Osteoblast (primary cell): Measurements from ENCODE around the gene DENND6B. TPM values are rescaled to one million over a fixed set of nuclear protein-coding genes. Genes with fewer than 3 reads are reported as not detected.

Experiments
- DNase-seq: peaks from one replicate; pipeline ENCODE4 v3.0.0; 2011; ENCODE audit warnings: low spot score, mixed read lengths; ENCODE audit not compliant: insufficient read length; ENCODE audit errors: missing footprints
- H2AFZ ChIP-seq: 2 replicates; pipeline ENCODE4 v1.6.0; 2011; ENCODE audit warnings: mild to moderate bottlenecking, low read length
- H3K27ac ChIP-seq: 2 replicates; pipeline ENCODE4 v1.5.1; 2011; ENCODE audit warnings: mild to moderate bottlenecking, low read depth, low read length, moderate library complexity
- H3K27me3 ChIP-seq: 2 replicates; pipeline ENCODE4 v1.6.0; 2012; ENCODE audit warnings: mild to moderate bottlenecking, control low read depth, inconsistent platforms, low read length, moderate library complexity; ENCODE audit not compliant: insufficient read depth
- H3K36me3 ChIP-seq: 2 replicates; pipeline ENCODE4 v1.5.1; 2011; ENCODE audit warnings: mild to moderate bottlenecking, low read length, control low read depth, moderate library complexity; ENCODE audit not compliant: insufficient read depth
- H3K4me1 ChIP-seq: 2 replicates; pipeline ENCODE4 v1.5.1; 2011; ENCODE audit warnings: mild to moderate bottlenecking, low read length, control low read depth, moderate library complexity; ENCODE audit not compliant: insufficient read depth
- H3K4me2 ChIP-seq: 2 replicates; pipeline ENCODE4 v1.6.0; 2011; ENCODE audit warnings: mild to moderate bottlenecking, low read length; ENCODE audit not compliant: insufficient read depth
- H3K4me3 ChIP-seq: fragments of 200-600 bp; sonication (generic); 3 replicates; pipeline ENCODE4 v1.5.1; 2012; ENCODE audit warnings: mild to moderate bottlenecking, low read length, inconsistent platforms; ENCODE audit not compliant: insufficient read depth
- H3K79me2 ChIP-seq: 2 replicates; pipeline ENCODE4 v1.6.0; 2012; ENCODE audit warnings: mild to moderate bottlenecking, low read length, control low read depth, inconsistent platforms; ENCODE audit not compliant: insufficient read depth
- H3K9me3 ChIP-seq: 2 replicates; pipeline ENCODE4 v1.5.1; 2011; ENCODE audit warnings: low read depth, low read length, control low read depth
- H4K20me1 ChIP-seq: 2 replicates; pipeline ENCODE4 v1.6.0; 2012; ENCODE audit warnings: mild to moderate bottlenecking, low read length, control low read depth; ENCODE audit not compliant: insufficient read depth
- CTCF ChIP-seq: IDR thresholded peaks from 2 replicates; pipeline ENCODE4 v1.5.1; 2011; ENCODE audit warnings: mild to moderate bottlenecking, low read depth, low read length, moderate library complexity; ENCODE audit errors: extremely low read depth
- total RNA-seq: library from RNA; depleted of rRNA; stranded (reverse); fragments of >200 nt; gene quantifications from 2 replicates; pipeline ENCODE4 v1.2.3, GENCODE V29; 2012

Gene DENND6B
- total RNA-seq, 1 donor: 6.5 TPM

- peaks cover 28% of the 10 kb centered on the region for H3K36me3 ChIP-seq
- H3K4me1 ChIP-seq: peaks cover 11% of the 10 kb centered on the region
- TF ChIP-seq CTCF: no peak
- H3K4me3 ChIP-seq: no peak overlapping the region
- H3K4me2 ChIP-seq: no peak overlapping the region
- H3K9me3 ChIP-seq: no peaks in the 10 kb centered on the region
- no peak for DNase-seq
- no peaks in the 10 kb centered on the region for H3K27me3 ChIP-seq
- no peak overlapping the region for H2AFZ ChIP-seq
- no peaks in the 10 kb centered on the region for H3K79me2 ChIP-seq
- H3K27ac ChIP-seq: no peak overlapping the region
- peaks cover 37% of the 10 kb centered on the region for H4K20me1 ChIP-seq
These were observed 54.6 kb downstream of the DENND6B start for GRCh38 chr22:50272044-50272802.

- peak overlapping the region; percentile 69 for H3K4me3 ChIP-seq
- peaks cover 22% of the 10 kb centered on the region for H3K36me3 ChIP-seq
- peaks cover 11% of the 10 kb centered on the region for H3K4me1 ChIP-seq
- peaks cover 37% of the 10 kb centered on the region for H4K20me1 ChIP-seq
- no peaks in the 10 kb centered on the region for H3K27me3 ChIP-seq
- TF ChIP-seq CTCF: peak; percentile 11
- H2AFZ ChIP-seq: no peak overlapping the region
- H3K27ac ChIP-seq: no peak overlapping the region
- no peaks in the 10 kb centered on the region for H3K9me3 ChIP-seq
- DNase-seq: peak; percentile 99
- peak overlapping the region; percentile 64 for H3K4me2 ChIP-seq
- no peaks in the 10 kb centered on the region for H3K79me2 ChIP-seq
These were observed 55.3 kb downstream of the DENND6B start for GRCh38 chr22:50271519-50271970.

GRCh38 chr22:50270666-50271394 is 56.0 kb downstream of the DENND6B start:
- Histone ChIP-seq H3K9me3 (no peaks in the 10 kb centered on the region), H2AFZ (no peak overlapping the region), H4K20me1 (peaks cover 35% of the 10 kb centered on the region)

More at GRCh38 chr22:50270666-50271394, 56.0 kb downstream of the DENND6B start:
- H3K4me1 ChIP-seq: peaks cover 11% of the 10 kb centered on the region
- peak; percentile 99 for DNase-seq
- no peak for TF ChIP-seq CTCF
- peak overlapping the region; percentile 69 for H3K4me3 ChIP-seq
- H3K4me2 ChIP-seq: peak overlapping the region; percentile 64
- peaks cover 16% of the 10 kb centered on the region for H3K36me3 ChIP-seq
- no peak overlapping the region for H3K27ac ChIP-seq
- no peaks in the 10 kb centered on the region for H3K79me2 ChIP-seq
- no peaks in the 10 kb centered on the region for H3K27me3 ChIP-seq
